Fibroblast of lung (primary cell): ENCODE results near the gene RNU2-63P. TPM values are rescaled to one million over a fixed set of nuclear protein-coding genes. Genes with fewer than 3 reads are reported as not detected.
A peak's percentile ranks its signal among the peaks of the same experiment; 100 is the strongest.

Experiments
- DNase-seq, 2 donors: peaks; one replicate each; pipeline versions ENCODE4 v3.0.0 to v3.0.0-alpha.2; 2010; ENCODE audit warnings: low read depth in 2 of 2
- H2AFZ ChIP-seq: 2 replicates; pipeline ENCODE4 v1.5.1; 2012; ENCODE audit warnings: low read length, control low read depth, inconsistent platforms
- H3K27ac ChIP-seq: 2 replicates; pipeline ENCODE4 v1.5.1; 2011; ENCODE audit warnings: low read length, control low read depth; ENCODE audit not compliant: insufficient read depth
- H3K27me3 ChIP-seq: 2 replicates; pipeline ENCODE4 v1.5.1; 2011; ENCODE audit warnings: mild to moderate bottlenecking, low read length; ENCODE audit not compliant: control insufficient read depth, insufficient read depth
- H3K36me3 ChIP-seq: 2 replicates; pipeline ENCODE4 v1.5.1; 2011; ENCODE audit warnings: low read length; ENCODE audit not compliant: control insufficient read depth, insufficient read depth
- H3K4me1 ChIP-seq: 2 replicates; pipeline ENCODE4 v1.5.1; 2011; ENCODE audit warnings: low read length; ENCODE audit not compliant: control insufficient read depth, insufficient read depth; ENCODE audit errors: extremely low read depth
- H3K4me2 ChIP-seq: 2 replicates; pipeline ENCODE4 v1.5.1; 2011; ENCODE audit warnings: low read length, control low read depth; ENCODE audit not compliant: insufficient read depth; ENCODE audit errors: extremely low read depth
- H3K4me3 ChIP-seq, 4 experiments: fragments of 200-600 bp in 1 of 4; sonication (generic) in 1 of 4; replicated peaks in 1 of 4; 2 replicates each; pipeline ENCODE4 v1.5.1; 2011 to 2016; ENCODE audit warnings: low read length in 4 of 4, low read depth in 3 of 4, mild to moderate bottlenecking in 3 of 4, control low read depth in 2 of 4, inconsistent platforms in 1 of 4, mixed read lengths in 1 of 4; ENCODE audit not compliant: insufficient read depth in 1 of 4; ENCODE audit errors: control extremely low read depth in 1 of 4
- H3K79me2 ChIP-seq: 2 replicates; pipeline ENCODE4 v1.5.1; 2012; ENCODE audit warnings: mild to moderate bottlenecking, low read length, inconsistent platforms; ENCODE audit not compliant: control insufficient read depth, insufficient read depth
- H3K9ac ChIP-seq: 2 replicates; pipeline ENCODE4 v1.5.1; 2011; ENCODE audit warnings: mild to moderate bottlenecking, low read length, control low read depth; ENCODE audit not compliant: insufficient read depth
- H3K9me3 ChIP-seq: 2 replicates; pipeline ENCODE4 v1.5.1; 2012; ENCODE audit warnings: low read depth, low read length; ENCODE audit not compliant: control insufficient read depth, insufficient read depth
- H4K20me1 ChIP-seq: 2 replicates; pipeline ENCODE4 v1.5.1; 2011; ENCODE audit warnings: low read length; ENCODE audit not compliant: control insufficient read depth, insufficient read depth; ENCODE audit errors: extremely low read depth
- CTCF ChIP-seq, 2 donors: IDR thresholded peaks in 1 of 2; conservative IDR thresholded peaks in 1 of 2; 1 replicate in 1 of 2; 2 replicates in 1 of 2; pipeline ENCODE4 v1.5.1; 2011 to 2012; ENCODE audit warnings: low read length in 2 of 2, control low read depth in 1 of 2, inconsistent platforms in 1 of 2, low read depth in 1 of 2, mild to moderate bottlenecking in 1 of 2
- EZH2 ChIP-seq: IDR thresholded peaks from 2 replicates; pipeline ENCODE4 v1.5.1; 2012; ENCODE audit warnings: low read length, control low read depth, mild to moderate bottlenecking; ENCODE audit errors: missing control alignments
- polyA plus RNA-seq, 2 donors: library from polyadenylated mRNA; depleted of rRNA in 1 of 2; stranded (reverse) in 1 of 2; unstranded in 1 of 2; fragments of >200 nt; gene quantifications; 2 replicates each; pipeline ENCODE4 v1.2.1, GENCODE V29; 2011 to 2012; ENCODE audit warnings: missing spikeins in 1 of 2
- total RNA-seq: library from RNA; depleted of rRNA; stranded (reverse); fragments of >200 nt; gene quantifications from 2 replicates; pipeline ENCODE4 v1.2.1, GENCODE V29; 2014

RNU2-63P gene
- total and polyA plus RNA-seq, 2 donors (not counting 1 experiment from before 2014, with no cell fraction given) = 268 TPM; not detected in 1

- no peaks in the 10 kb centered on the region for H4K20me1 ChIP-seq
- H3K79me2 ChIP-seq = peaks cover 28% of the 10 kb centered on the region
Observed at GRCh38 chr2:88055371-88056128, 39.2 kb upstream of the RNU2-63P start, which contains the start of gene KRCC1. TSS of gene KRCC1 (minus strand) at chr2:88055783. CDS start at chr2:88028563, 27,220 bp downstream.

GRCh38 chr2:88054782-88055370 is 38.5 kb upstream of the RNU2-63P start:
- Histone ChIP-seq H3K4me1 (peaks cover 7% of the 10 kb centered on the region), H3K27me3 (no peaks in the 10 kb centered on the region), H4K20me1 (no peaks in the 10 kb centered on the region), H3K9ac (peak overlapping the region; percentile 99), H3K27ac (peak overlapping the region; percentile 96), H3K9me3 (no peaks in the 10 kb centered on the region), H2AFZ (peak overlapping the region; percentile 60), H3K36me3 (no peaks in the 10 kb centered on the region), H3K79me2 (peaks cover 31% of the 10 kb centered on the region), H3K4me2 (peak overlapping the region; percentile 91), H3K4me3 (peak overlapping the region; percentile 73 to 86 (median 84))
- TF ChIP-seq EZH2 (no peak), CTCF (conservative IDR thresholded peaks at IDR 0.05 in 1 of 2, IDR thresholded peaks at IDR 0.05 in 1 of 2; ENCODE audit: low read depth in 1 of 2, low read length in 2 of 2) (no peak)
- DNase-seq = peak; percentile 48 to 66

More at GRCh38 chr2:88055371-88056128, 39.2 kb upstream of the RNU2-63P start, which contains the start of gene KRCC1:
- Histone ChIP-seq H3K27me3 (no peaks in the 10 kb centered on the region), H3K4me2 (peak within 1 kb of the TSS; percentile 91), H3K4me1 (peaks cover 7% of the 10 kb centered on the region), H3K4me3 (peak within 1 kb of the TSS; percentile 73 to 86 (median 84)), H3K9me3 (no peaks in the 10 kb centered on the region), H3K36me3 (no peaks in the 10 kb centered on the region), H3K27ac (peak within 1 kb of the TSS; percentile 96), H2AFZ (peak within 1 kb of the TSS; percentile 81), H3K9ac (peak within 1 kb of the TSS; percentile 99)
- TF ChIP-seq CTCF (conservative IDR thresholded peaks at IDR 0.05 in 1 of 2, IDR thresholded peaks at IDR 0.05 in 1 of 2; ENCODE audit: low read depth in 1 of 2, low read length in 2 of 2) = no peak
- TF ChIP-seq EZH2 = no peak
- peak; percentile 95 to 96 for DNase-seq
